ENCODE measurements around the gene UQCRQ. TPM values are rescaled to one million over a fixed set of nuclear protein-coding genes. Genes with fewer than 3 reads are reported as not detected.

Gene UQCRQ
- total and polyA plus RNA-seq, 9 of the 15 experiments (the other 6 are each of a cell fraction or from before 2014, with no cell fraction given): 235 to 2,421 (median 883) TPM

GRCh38 chr5:132820162-132820754 is 46.2 kb upstream of the UQCRQ start (continued):
- no peak for TF ChIP-seq E2F6 (IDR thresholded peaks at IDR 0.05; ENCODE audit: borderline replicate concordance in 1 of 2, extremely low read depth in 1 of 2, insufficient read depth in 1 of 2, insufficient read length in 1 of 2, low read depth in 1 of 2, low read length in 1 of 2, poor library complexity in 1 of 2, severe bottlenecking in 1 of 2)
- no peak for TF ChIP-seq BRD4 (IDR thresholded peaks at IDR 0.05)
- TF ChIP-seq SRF (CRISPR knock-in tag; IDR thresholded peaks at IDR 0.05): no peak
- TF ChIP-seq PTRF (tag; IDR thresholded peaks at IDR 0.05): no peak
- TF ChIP-seq PRPF4 (IDR thresholded peaks at IDR 0.05; ENCODE audit: insufficient read depth, low read depth, low read length, poor library complexity, severe bottlenecking): no peak
- no peak for TF ChIP-seq SETDB1 (IDR thresholded peaks at IDR 0.05; ENCODE audit: low read length)
- no peak for TF ChIP-seq ZNF644 (tag; IDR thresholded peaks at IDR 0.05; ENCODE audit: low read depth)
- TF ChIP-seq FOXK2 (conservative IDR thresholded peaks at IDR 0.05 in 1 of 2, IDR thresholded peaks at IDR 0.05 in 1 of 2; ENCODE audit: low read depth in 2 of 2): no peak
- TF ChIP-seq U2AF2 (optimal IDR thresholded peaks at IDR 0.05; ENCODE audit: low read depth, low read length): no peak
- TF ChIP-seq NR2C2 (CRISPR knock-in tag; IDR thresholded peaks at IDR 0.05): no peak
- TF ChIP-seq NR2C2 (tag; IDR thresholded peaks at IDR 0.05): no peak
- TF ChIP-seq VEZF1 (CRISPR knock-in tag; IDR thresholded peaks at IDR 0.05): no peak; the same call in 1 of the 2 replicates
- peak; percentile 51; the same call in 1 of the 2 replicates for TF ChIP-seq ZNF263 (CRISPR knock-in tag; IDR thresholded peaks at IDR 0.05; ENCODE audit: borderline replicate concordance)
- 0 out of 2 replicates have a peak, but pooled peaks have one; percentile 51 for TF ChIP-seq POLR2AphosphoS2 (IDR thresholded peaks at IDR 0.05; ENCODE audit: low read length)
- TF ChIP-seq ZBTB17 (CRISPR knock-in tag; IDR thresholded peaks at IDR 0.05): no peak
- no peak for TF ChIP-seq RFX7 (CRISPR knock-in tag; IDR thresholded peaks at IDR 0.05)
- TF ChIP-seq RAD21 (CRISPR knock-in tag; conservative IDR thresholded peaks at IDR 0.05 in 1 of 2, IDR thresholded peaks at IDR 0.05 in 1 of 2): peak; percentile 98 to 99
- no peak for TF ChIP-seq ADNP (tag; IDR thresholded peaks at IDR 0.05)
- TF ChIP-seq ZNF24 (IDR thresholded peaks at IDR 0.05): peak; percentile 77
- no peak for TF ChIP-seq ZFP91 (CRISPR knock-in tag; IDR thresholded peaks at IDR 0.05)
- TF ChIP-seq THRB (CRISPR knock-in tag; conservative IDR thresholded peaks at IDR 0.05): no peak
- TF ChIP-seq FOXK1 (CRISPR knock-in tag; IDR thresholded peaks at IDR 0.05; ENCODE audit: borderline replicate concordance): no peak
